Activated CD4-positive, alpha-beta memory T cell treated with anti-CD3 and anti-CD28 coated beads, Interleukin-2, amount 10 ng/mL, durations not matched to agents 7 days and 5 days (primary cell): ENCODE data around the gene ZNF337. TPM values are rescaled to one million over a fixed set of nuclear protein-coding genes. Genes with fewer than 3 reads are reported as not detected.
A peak's percentile ranks its signal among the peaks of the same experiment; 100 is the strongest.

Experiments
- CTCF ChIA-PET: fragments of 350-600 bp; sonication (Branson Sonifier 250); formaldehyde crosslinking; loops from one replicate; lab custom pipeline; 2021; ENCODE audit warnings: antibody characterized with exemption, inconsistent platforms; lab: Charles Lee
- POLR2A ChIA-PET: fragments of 350-600 bp; sonication (Branson Sonifier 250); formaldehyde crosslinking; loops from one replicate; lab custom pipeline; 2021; ENCODE audit warnings: antibody characterized with exemption; lab: Charles Lee
- DNase-seq: peaks from one replicate; pipeline ENCODE4 v3.0.0-alpha.2; 2020
- H3K27ac Mint-ChIP-seq: one replicate; pipeline ENCODE4 v1.8.0; 2021; ENCODE audit warnings: mild to moderate bottlenecking, mixed read lengths
- H3K27me3 Mint-ChIP-seq: one replicate; pipeline ENCODE4 v1.8.0; 2021; ENCODE audit warnings: mixed read lengths
- H3K36me3 Mint-ChIP-seq: one replicate; pipeline ENCODE4 v1.8.0; 2021; ENCODE audit warnings: low read depth, mixed read lengths
- H3K4me1 Mint-ChIP-seq: one replicate; pipeline ENCODE4 v1.8.0; 2021; ENCODE audit warnings: mixed read lengths
- H3K4me3 Mint-ChIP-seq: one replicate; pipeline ENCODE4 v1.8.0; 2021; ENCODE audit warnings: mild to moderate bottlenecking, mixed read lengths
- H3K9me3 Mint-ChIP-seq: one replicate; pipeline ENCODE4 v1.8.0; 2021; ENCODE audit warnings: mixed read lengths
- total RNA-seq, 2 experiments: library from RNA; stranded (reverse); gene quantifications; one replicate each; pipeline ENCODE4 v1.2.3, GENCODE V29; 2021

ZNF337 gene
- 10 to 100 TPM; 16.6 to 17.1 TPM for total RNA-seq

GRCh38 chr20:25696371-25697131 lies at the start of gene ZNF337:
Gene ZNF337 (minus strand): TSS chr20:25696853. CDS start chr20:25686417, 10,436 bp downstream.
- Mint-ChIP-seq H3K4me1 (peaks cover 29% of the 10 kb centered on the region), H3K4me3 (peak within 1 kb of the TSS; percentile 93), H3K36me3 (peaks cover 39% of the 10 kb centered on the region), H3K9me3 (peaks cover 14% of the 10 kb centered on the region), H3K27me3 (no peaks in the 10 kb centered on the region), H3K27ac (peak within 1 kb of the TSS; percentile 80)
- ChIA-PET CTCF (no interaction called here), POLR2A (no interaction called here)
- DNase-seq, result peak; percentile 95

DNA sequence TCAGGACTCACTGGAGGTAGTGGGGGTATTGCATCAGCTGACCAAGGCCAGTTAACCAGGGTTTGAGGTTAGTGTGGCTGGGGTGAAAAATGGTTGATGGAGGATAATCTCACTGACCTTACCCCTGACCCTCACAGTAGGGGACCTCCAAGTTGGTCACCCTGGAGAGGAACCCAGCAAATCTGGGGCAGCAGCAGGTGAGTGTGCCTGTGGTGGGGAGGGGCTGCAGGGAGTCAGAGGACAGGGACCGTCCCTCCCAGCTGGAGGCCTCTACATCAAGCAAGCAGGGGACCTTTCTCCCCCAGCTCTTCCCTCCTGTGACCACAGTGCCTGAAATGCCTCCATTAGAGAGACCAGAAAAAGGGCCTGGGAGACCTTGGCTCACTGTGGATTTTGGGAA lies 49.1 kb upstream of the ZNF337 start:
- peaks cover 8% of the 10 kb centered on the region for H3K9me3 Mint-ChIP-seq
- H3K27me3 Mint-ChIP-seq, result no peaks in the 10 kb centered on the region
- no peaks in the 10 kb centered on the region for H3K36me3 Mint-ChIP-seq
- peaks cover 8% of the 10 kb centered on the region for H3K4me1 Mint-ChIP-seq
- H3K27ac Mint-ChIP-seq, result no peak overlapping the region
- DNase-seq, result no peak
- H3K4me3 Mint-ChIP-seq, result no peak overlapping the region
- ChIA-PET POLR2A (interaction anchor here (1.3 kb wide), 1 partner anchor 1718 kb away, joined by 3 read pairs; no protein-coding TSS in a partner anchor), CTCF (no interaction called here)

- no peak for DNase-seq
- Mint-ChIP-seq H3K27me3 (no peaks in the 10 kb centered on the region), H3K27ac (no peak overlapping the region), H3K9me3 (peaks cover 8% of the 10 kb centered on the region), H3K4me3 (no peak overlapping the region), H3K4me1 (peaks cover 9% of the 10 kb centered on the region), H3K36me3 (no peaks in the 10 kb centered on the region)
- ChIA-PET CTCF (interaction anchor here (0.5 kb wide), 1 partner anchor 272 kb away, joined by 3 read pairs; no protein-coding TSS in a partner anchor), POLR2A (interaction anchor here (1.3 kb wide), 1 partner anchor 1718 kb away, joined by 3 read pairs; no protein-coding TSS in a partner anchor)
These were observed 48.4 kb upstream of the ZNF337 start for GRCh38 chr20:25745100-25745499.

DNA sequence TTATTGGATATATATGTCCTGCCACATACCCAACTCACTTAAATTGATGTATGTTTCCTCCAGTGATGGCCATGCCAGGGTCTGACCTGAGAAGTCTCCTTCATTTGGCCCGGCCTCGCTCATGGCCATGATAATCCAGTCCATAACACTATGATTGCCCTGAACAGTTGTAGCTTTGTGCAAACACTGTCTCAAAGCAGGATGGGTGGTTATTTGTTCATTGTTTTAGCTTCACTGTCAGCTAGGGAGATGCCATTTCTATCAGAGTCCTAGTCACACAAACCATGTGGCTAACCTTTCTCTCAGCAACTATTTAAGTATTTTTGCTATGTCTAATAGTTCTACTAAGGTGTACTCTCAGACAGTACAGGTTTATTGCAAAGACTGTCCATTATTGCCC lies 47.6 kb upstream of the ZNF337 start:
- POLR2A ChIA-PET, result interaction anchor here (1.3 kb wide), 1 partner anchor 1717 kb away, joined by 3 read pairs; no protein-coding TSS in a partner anchor
- no peak for DNase-seq
- CTCF ChIA-PET, result no interaction called here

DNA sequence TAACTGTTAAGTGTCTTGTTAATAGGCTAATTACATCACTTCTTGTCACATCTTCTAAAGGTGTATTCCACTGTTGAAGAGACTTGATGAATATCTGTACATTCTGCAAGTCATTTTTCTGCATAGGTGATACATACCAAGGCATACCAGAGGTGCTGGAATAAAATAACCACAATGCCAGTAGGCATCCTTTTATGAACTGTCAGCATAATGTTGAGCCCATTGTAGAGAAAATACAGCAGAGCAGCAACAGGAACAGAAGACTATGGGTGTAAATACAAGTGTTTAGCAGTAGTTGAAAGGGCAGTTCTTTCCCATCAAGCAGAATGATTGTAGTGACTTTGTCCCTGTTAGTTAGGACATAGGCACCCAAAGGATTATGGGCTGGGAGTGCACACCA lies 44.4 kb upstream of the ZNF337 start:
- ChIA-PET CTCF (no interaction called here), POLR2A (no interaction called here)
- Mint-ChIP-seq H3K36me3 (no peaks in the 10 kb centered on the region), H3K27me3 (no peaks in the 10 kb centered on the region), H3K9me3 (peaks cover 10% of the 10 kb centered on the region), H3K27ac (no peak overlapping the region), H3K4me1 (peaks cover 21% of the 10 kb centered on the region), H3K4me3 (no peak overlapping the region)
- DNase-seq, result no peak

More for the DNA sequence above, 47.6 kb upstream of the ZNF337 start:
- no peak overlapping the region for H3K27ac Mint-ChIP-seq
- H3K9me3 Mint-ChIP-seq, result peaks cover 10% of the 10 kb centered on the region
- no peaks in the 10 kb centered on the region for H3K36me3 Mint-ChIP-seq
- peaks cover 16% of the 10 kb centered on the region for H3K4me1 Mint-ChIP-seq
- H3K4me3 Mint-ChIP-seq, result no peak overlapping the region
- no peaks in the 10 kb centered on the region for H3K27me3 Mint-ChIP-seq

GRCh38 chr20:25739615-25740320 lies 43.1 kb upstream of the ZNF337 start:
- peak overlapping the region; percentile 1 for H3K27ac Mint-ChIP-seq
- CTCF ChIA-PET, result no interaction called here
- POLR2A ChIA-PET, result no interaction called here
- H3K27me3 Mint-ChIP-seq, result no peaks in the 10 kb centered on the region
- H3K4me3 Mint-ChIP-seq, result no peak overlapping the region
- H3K9me3 Mint-ChIP-seq, result peaks cover 10% of the 10 kb centered on the region
- no peak for DNase-seq
- H3K4me1 Mint-ChIP-seq, result peaks cover 21% of the 10 kb centered on the region
- no peaks in the 10 kb centered on the region for H3K36me3 Mint-ChIP-seq

DNA sequence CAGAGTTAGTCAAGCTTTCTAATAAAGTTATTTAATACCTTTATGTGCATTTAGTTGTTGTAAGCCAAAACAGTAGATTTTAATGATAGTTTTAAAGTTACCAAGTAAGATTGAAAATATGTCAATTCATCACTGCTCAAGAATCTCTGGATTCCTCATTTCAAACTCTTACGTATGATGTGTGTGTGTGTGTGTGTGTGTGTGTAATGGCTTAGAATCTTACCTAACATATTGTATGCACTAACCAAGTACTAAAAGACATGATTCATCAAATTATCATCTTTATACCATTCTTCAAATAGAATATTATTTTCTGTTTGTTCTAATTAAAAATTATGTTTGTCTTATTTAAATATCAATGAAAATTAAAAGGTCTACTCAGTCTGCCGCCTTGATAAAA lies 41.5 kb upstream of the ZNF337 start:
- H3K4me1 Mint-ChIP-seq, result peaks cover 21% of the 10 kb centered on the region
- H3K36me3 Mint-ChIP-seq, result no peaks in the 10 kb centered on the region
- H3K27ac Mint-ChIP-seq, result no peak overlapping the region
- peaks cover 10% of the 10 kb centered on the region for H3K9me3 Mint-ChIP-seq
- POLR2A ChIA-PET, result no interaction called here
- H3K27me3 Mint-ChIP-seq, result no peaks in the 10 kb centered on the region
- CTCF ChIA-PET, result no interaction called here
- H3K4me3 Mint-ChIP-seq, result no peak overlapping the region
- no peak for DNase-seq

DNA sequence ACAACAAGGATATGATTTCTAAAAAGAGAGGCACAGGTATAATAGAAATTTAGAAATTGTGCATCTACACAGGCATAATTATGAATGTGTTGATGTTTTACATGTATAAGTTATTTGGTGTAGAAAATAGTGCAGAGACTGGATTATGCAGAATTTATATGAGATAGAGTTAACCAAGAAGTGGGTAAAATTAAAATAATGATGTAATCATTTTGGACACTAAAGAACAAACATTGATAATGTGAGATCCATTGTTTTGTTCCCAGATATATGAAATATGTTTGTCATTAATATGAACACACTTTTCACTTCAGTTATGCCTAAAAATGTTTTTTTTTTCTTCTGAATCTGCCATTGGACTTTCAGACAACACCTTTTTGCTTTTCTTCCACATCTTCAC lies 37.2 kb upstream of the ZNF337 start:
- no peaks in the 10 kb centered on the region for H3K9me3 Mint-ChIP-seq
- H3K4me1 Mint-ChIP-seq, result peaks cover under 1% of the 10 kb centered on the region
- H3K27ac Mint-ChIP-seq, result no peak overlapping the region
- no peak for DNase-seq
- ChIA-PET CTCF (no interaction called here), POLR2A (no interaction called here)
- no peak overlapping the region for H3K4me3 Mint-ChIP-seq
- no peaks in the 10 kb centered on the region for H3K27me3 Mint-ChIP-seq
- H3K36me3 Mint-ChIP-seq, result no peaks in the 10 kb centered on the region

- H3K9me3 Mint-ChIP-seq, result peaks cover 12% of the 10 kb centered on the region
- POLR2A ChIA-PET, result no interaction called here
- peaks cover 18% of the 10 kb centered on the region for H3K36me3 Mint-ChIP-seq
- H3K4me3 Mint-ChIP-seq, result no peak overlapping the region
- H3K27me3 Mint-ChIP-seq, result no peaks in the 10 kb centered on the region
- H3K4me1 Mint-ChIP-seq, result peaks cover 5% of the 10 kb centered on the region
- CTCF ChIA-PET, result no interaction called here
- H3K27ac Mint-ChIP-seq, result no peak overlapping the region
- no peak for DNase-seq
These were observed 34.2 kb upstream of the ZNF337 start for GRCh38 chr20:25730862-25731261.

DNA sequence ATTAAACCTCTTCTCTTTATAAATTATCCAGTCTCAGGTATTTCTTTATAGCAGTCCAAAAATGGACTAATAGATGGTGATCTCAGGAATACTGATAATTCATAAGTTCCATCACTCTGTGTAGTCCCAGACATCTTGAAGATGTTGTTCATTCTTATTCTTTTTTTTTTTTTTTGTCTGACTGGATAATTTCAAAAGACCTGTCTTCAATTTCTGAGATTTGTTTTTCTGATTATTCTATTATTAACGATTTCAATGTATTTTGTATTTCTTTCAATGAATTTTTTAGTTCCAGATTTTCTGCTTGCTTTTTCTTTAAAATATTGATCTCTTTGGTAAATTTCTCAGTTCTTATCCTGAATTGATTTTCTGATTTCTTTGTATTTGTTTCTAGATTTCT lies 29.7 kb upstream of the ZNF337 start:
- no peaks in the 10 kb centered on the region for H3K27me3 Mint-ChIP-seq
- peaks cover 11% of the 10 kb centered on the region for H3K4me1 Mint-ChIP-seq
- ChIA-PET CTCF (interaction anchor here (0.7 kb wide), 1 partner anchor 20 kb away, joined by 4 read pairs; no protein-coding TSS in a partner anchor), POLR2A (no interaction called here)
- H3K36me3 Mint-ChIP-seq, result peaks cover 39% of the 10 kb centered on the region
- DNase-seq, result no peak
- no peak overlapping the region for H3K4me3 Mint-ChIP-seq
- H3K9me3 Mint-ChIP-seq, result peaks cover 31% of the 10 kb centered on the region
- H3K27ac Mint-ChIP-seq, result no peak overlapping the region

DNA sequence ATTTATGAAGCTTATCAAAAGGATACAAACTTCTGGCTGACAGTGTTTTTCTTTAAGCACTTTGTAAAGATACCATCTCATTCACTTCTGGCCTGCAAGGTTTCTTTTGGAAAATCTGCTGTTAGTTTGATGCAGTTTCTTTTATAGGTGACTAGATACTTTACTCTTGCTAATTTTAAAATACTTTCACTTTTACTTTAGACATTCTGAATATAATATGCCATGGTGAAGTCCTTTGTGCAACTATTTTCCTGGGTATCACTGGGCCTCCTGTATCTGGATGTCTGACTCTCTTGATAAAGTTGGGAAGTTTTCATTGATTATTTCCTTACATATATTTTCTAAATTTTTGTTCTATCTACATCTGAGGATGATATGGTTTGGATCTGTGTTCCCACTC lies 29.0 kb upstream of the ZNF337 start:
- no peak overlapping the region for H3K27ac Mint-ChIP-seq
- DNase-seq, result no peak
- ChIA-PET CTCF (no interaction called here), POLR2A (no interaction called here)
- H3K4me1 Mint-ChIP-seq, result peaks cover 14% of the 10 kb centered on the region
- H3K4me3 Mint-ChIP-seq, result no peak overlapping the region
- H3K36me3 Mint-ChIP-seq, result peaks cover 43% of the 10 kb centered on the region
- H3K27me3 Mint-ChIP-seq, result no peaks in the 10 kb centered on the region
- H3K9me3 Mint-ChIP-seq, result peaks cover 35% of the 10 kb centered on the region

- no peaks in the 10 kb centered on the region for H3K27me3 Mint-ChIP-seq
- no peak overlapping the region for H3K4me3 Mint-ChIP-seq
- H3K27ac Mint-ChIP-seq, result no peak overlapping the region
- POLR2A ChIA-PET, result no interaction called here
- no peak for DNase-seq
- CTCF ChIA-PET, result no interaction called here
- peaks cover 35% of the 10 kb centered on the region for H3K9me3 Mint-ChIP-seq
- H3K4me1 Mint-ChIP-seq, result peaks cover 30% of the 10 kb centered on the region
- H3K36me3 Mint-ChIP-seq, result peaks cover 55% of the 10 kb centered on the region
These were observed 27.3 kb upstream of the ZNF337 start for GRCh38 chr20:25723975-25724374.

GRCh38 chr20:25720285-25720684 lies 23.6 kb upstream of the ZNF337 start:
- no peaks in the 10 kb centered on the region for H3K27me3 Mint-ChIP-seq
- H3K4me1 Mint-ChIP-seq, result peaks cover 29% of the 10 kb centered on the region
- H3K36me3 Mint-ChIP-seq, result peaks cover 47% of the 10 kb centered on the region
- no peak overlapping the region for H3K27ac Mint-ChIP-seq
- H3K4me3 Mint-ChIP-seq, result no peak overlapping the region
- no peak for DNase-seq
- ChIA-PET POLR2A (no interaction called here), CTCF (no interaction called here)
- H3K9me3 Mint-ChIP-seq, result peaks cover 36% of the 10 kb centered on the region
